H9 (cell line): ENCODE measurements around the gene WWC1. TPM values are rescaled to one million over a fixed set of nuclear protein-coding genes. Genes with fewer than 3 reads are reported as not detected.
A peak's percentile ranks its signal among the peaks of the same experiment; 100 is the strongest.
"Not testable (repeated sequence)": the region's sequence is repeated elsewhere in the genome, so short reads cannot be mapped to it uniquely, and the experiment has no call there.

Experiments
- DNase-seq: peaks from one replicate; pipeline ENCODE4 v3.0.0-alpha.2; 2017
- H2AFZ ChIP-seq: one replicate; pipeline ENCODE4 v1.6.1; 2013; ENCODE audit warnings: mild to moderate bottlenecking, low read length, control low read depth, moderate library complexity
- H2AK5ac ChIP-seq: 2 replicates; pipeline ENCODE4 v1.6.1; 2013; ENCODE audit warnings: low read length, control low read depth, mixed read lengths; ENCODE audit not compliant: insufficient read length
- H2BK120ac ChIP-seq: one replicate; pipeline ENCODE4 v1.6.1; 2013; ENCODE audit warnings: low read depth, mild to moderate bottlenecking, low read length, control low read depth, inconsistent platforms; ENCODE audit not compliant: poor library complexity, severe bottlenecking
- H2BK12ac ChIP-seq: 2 replicates; pipeline ENCODE4 v1.6.1; 2013; ENCODE audit warnings: low read length, control low read depth, mixed read lengths, low read depth; ENCODE audit not compliant: insufficient read length
- H2BK15ac ChIP-seq: 2 replicates; pipeline ENCODE4 v1.6.1; 2013; ENCODE audit warnings: low read depth, low read length, control low read depth
- H2BK20ac ChIP-seq: one replicate; pipeline ENCODE4 v1.6.1; 2013; ENCODE audit warnings: low read depth, mild to moderate bottlenecking, low read length, control low read depth, inconsistent platforms; ENCODE audit not compliant: poor library complexity, severe bottlenecking
- H2BK5ac ChIP-seq: 2 replicates; pipeline ENCODE4 v1.6.1; 2013; ENCODE audit warnings: low read length, control low read depth, mixed read lengths; ENCODE audit not compliant: insufficient read length
- H3K14ac ChIP-seq: 2 replicates; pipeline ENCODE4 v1.6.1; 2013; ENCODE audit warnings: low read length, control low read depth; ENCODE audit not compliant: insufficient read depth
- H3K18ac ChIP-seq: 2 replicates; pipeline ENCODE4 v1.6.1; 2013; ENCODE audit warnings: low read depth, mild to moderate bottlenecking, mixed read lengths, low read length, control low read depth; ENCODE audit not compliant: insufficient read length
- H3K23ac ChIP-seq: 2 replicates; pipeline ENCODE4 v1.6.1; 2013; ENCODE audit warnings: low read length, control low read depth, mixed read lengths, low read depth; ENCODE audit not compliant: insufficient read length
- H3K23me2 ChIP-seq: 2 replicates; pipeline ENCODE4 v1.6.1; 2013; ENCODE audit warnings: low read depth, mild to moderate bottlenecking, mixed read lengths, low read length, control low read depth; ENCODE audit not compliant: insufficient read length, poor library complexity, severe bottlenecking
- H3K27ac ChIP-seq: 2 replicates; pipeline ENCODE4 v1.5.1; 2013; ENCODE audit warnings: low read length, control low read depth, mixed read lengths, low read depth; ENCODE audit not compliant: insufficient read length
- H3K27me3 ChIP-seq: 2 replicates; pipeline ENCODE4 v1.6.1; 2013; ENCODE audit warnings: low read length, control low read depth, inconsistent platforms; ENCODE audit not compliant: insufficient read depth
- H3K4ac ChIP-seq: 2 replicates; pipeline ENCODE4 v1.6.1; 2013; ENCODE audit warnings: low read depth, mild to moderate bottlenecking, control low read depth, inconsistent platforms, low read length, moderate library complexity
- H3K4me1 ChIP-seq: 2 replicates; pipeline ENCODE4 v1.6.1; 2013; ENCODE audit warnings: low read length, control low read depth, inconsistent platforms; ENCODE audit not compliant: insufficient read depth
- H3K4me2 ChIP-seq: 2 replicates; pipeline ENCODE4 v1.6.1; 2013; ENCODE audit warnings: low read length, control low read depth, mixed read lengths; ENCODE audit not compliant: insufficient read length, insufficient read depth
- H3K56ac ChIP-seq: 2 replicates; pipeline ENCODE4 v1.6.1; 2013; ENCODE audit warnings: low read depth, mild to moderate bottlenecking, mixed read lengths, low read length, control low read depth; ENCODE audit not compliant: insufficient read length
- H3K79me1 ChIP-seq: 2 replicates; pipeline ENCODE4 v1.6.1; 2013; ENCODE audit warnings: low read depth, mild to moderate bottlenecking, moderate library complexity, low read length, control low read depth, inconsistent platforms; ENCODE audit not compliant: insufficient read depth, poor library complexity, severe bottlenecking
- H3K79me2 ChIP-seq: 2 replicates; pipeline ENCODE4 v1.6.1; 2013; ENCODE audit warnings: low read length, control low read depth, inconsistent platforms; ENCODE audit not compliant: insufficient read depth
- H3K9ac ChIP-seq: 2 replicates; pipeline ENCODE4 v1.6.1; 2013; ENCODE audit warnings: low read length, control low read depth, mixed read lengths; ENCODE audit not compliant: insufficient read length; ENCODE audit errors: extremely low read depth
- H3K9me3 ChIP-seq: one replicate; pipeline ENCODE4 v1.6.1; 2013; ENCODE audit warnings: low read depth, low read length, inconsistent platforms; ENCODE audit not compliant: control insufficient read depth
- H3T11ph ChIP-seq: one replicate; pipeline ENCODE4 v1.6.1; 2013; ENCODE audit warnings: mild to moderate bottlenecking, low read length, control low read depth, inconsistent platforms
- H4K20me1 ChIP-seq: one replicate; pipeline ENCODE4 v1.6.1; 2013; ENCODE audit not compliant: control insufficient read depth, insufficient read length, insufficient read depth
- H4K5ac ChIP-seq: 2 replicates; pipeline ENCODE4 v1.6.1; 2013; ENCODE audit warnings: low read depth, mild to moderate bottlenecking, mixed read lengths, low read length, control low read depth; ENCODE audit not compliant: insufficient read length
- H4K8ac ChIP-seq: replicated peaks from 2 replicates; pipeline ENCODE4 v1.6.1; 2013; ENCODE audit warnings: low read length, control low read depth, mixed read lengths, low read depth; ENCODE audit not compliant: insufficient read length
- H4K91ac ChIP-seq: 2 replicates; pipeline ENCODE4 v1.6.1; 2013; ENCODE audit warnings: low read depth, mild to moderate bottlenecking, moderate library complexity, mixed read lengths, low read length, control low read depth; ENCODE audit not compliant: insufficient read length
- H3K27ac Mint-ChIP-seq, 3 experiments: 2 replicates in 2 of 3; 3 replicates in 1 of 3; pipeline ENCODE4 v1.8.0; 2020 to 2021; ENCODE audit warnings: mixed read lengths in 3 of 3, mild to moderate bottlenecking in 1 of 3, moderate library complexity in 1 of 3
- H3K27me3 Mint-ChIP-seq: 2 replicates; pipeline ENCODE4 v1.8.0; 2021; ENCODE audit warnings: low read depth, mild to moderate bottlenecking, moderate library complexity, mixed read lengths
- H3K36me3 Mint-ChIP-seq, 3 experiments: 2 replicates in 2 of 3; 3 replicates in 1 of 3; pipeline ENCODE4 v1.8.0; 2020 to 2021; ENCODE audit warnings: low read depth in 3 of 3, mixed read lengths in 3 of 3; ENCODE audit not compliant: insufficient read depth in 1 of 3
- H3K4me1 Mint-ChIP-seq, 2 experiments: 2 replicates each; pipeline ENCODE4 v1.8.0; 2020; ENCODE audit warnings: mixed read lengths in 2 of 2
- H3K4me3 Mint-ChIP-seq, 2 experiments: 2 replicates in 1 of 2; 3 replicates in 1 of 2; pipeline ENCODE4 v1.8.0; 2020 to 2021; ENCODE audit warnings: mild to moderate bottlenecking in 2 of 2, mixed read lengths in 2 of 2, moderate library complexity in 1 of 2
- H3K9me3 Mint-ChIP-seq, 2 experiments: 2 replicates in 1 of 2; 3 replicates in 1 of 2; pipeline ENCODE4 v1.8.0; 2020; ENCODE audit warnings: mild to moderate bottlenecking in 2 of 2, mixed read lengths in 2 of 2, moderate library complexity in 1 of 2
- WGBS: extraction: QIAGEN DNeasy Blood & Tissue Kit; methylation state at CpG from one replicate; pipeline ENCODE4 v1.1.7; 2013; ENCODE audit warnings: missing lambda C conversion rate, low lambda C conversion rate, mixed read lengths; ENCODE audit not compliant: insufficient read length; ENCODE audit errors: extremely low coverage; 5-methylcytosine and 5-hydroxymethylcytosine counted together
- total RNA-seq: library from RNA; stranded (reverse); gene quantifications from 2 replicates; pipeline ENCODE4 v1.2.1, GENCODE V29; 2021
- TF ChIP-seq, protein P1 (sequence below): fragments of 200-600 bp; sonication (generic); conservative IDR thresholded peaks from 3 replicates; pipeline ENCODE4 v1.8.0; 2021; ENCODE audit warnings: antibody characterized with exemption, mild to moderate bottlenecking

WWC1 gene
- total RNA-seq, 1 experiment from 2014 or later, result 28.2 TPM

DNA sequence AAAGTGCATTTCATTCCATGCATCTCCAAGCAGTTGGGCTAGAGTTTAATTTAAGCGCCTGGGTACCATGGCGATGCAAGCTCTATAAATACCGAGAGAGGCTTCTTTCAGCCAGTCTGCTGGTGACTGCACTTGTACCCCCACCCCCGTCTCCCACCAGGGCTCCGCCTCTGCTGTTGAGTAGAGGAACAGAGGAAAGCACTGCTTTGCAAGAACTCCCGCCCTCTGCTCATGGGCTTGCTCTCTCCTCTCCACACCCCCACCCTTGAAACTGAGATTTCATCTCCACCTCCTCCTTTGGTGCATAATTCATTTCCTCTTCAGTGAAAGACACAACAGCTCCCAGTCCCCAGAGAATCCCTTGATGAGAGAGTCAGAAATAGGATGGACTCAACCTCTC is 5.1 kb upstream of the WWC1 start:
- Histone ChIP-seq H3K79me2 (no peaks in the 10 kb centered on the region), H3K14ac (no peak overlapping the region), H3K4me1 (peaks cover 4% of the 10 kb centered on the region), H3K4ac (no peak overlapping the region), H2AFZ (no peak overlapping the region), H3K9ac (no peak overlapping the region), H3K4me2 (no peak overlapping the region), H3K27me3 (no peaks in the 10 kb centered on the region), H3K9me3 (no peaks in the 10 kb centered on the region), H3K79me1 (no peaks in the 10 kb centered on the region), H2BK15ac (no peak overlapping the region), H3T11ph (no peak overlapping the region), H2AK5ac (no peak overlapping the region), H3K23ac (no peak overlapping the region), H2BK5ac (no peak overlapping the region), H4K20me1 (no peaks in the 10 kb centered on the region), H3K23me2 (peaks cover 4% of the 10 kb centered on the region), H2BK20ac (no peak overlapping the region), H3K18ac (no peak overlapping the region), H4K8ac (no peak overlapping the region), H3K27ac (no peak overlapping the region), H2BK12ac (no peak overlapping the region), H2BK120ac (no peak overlapping the region), H4K91ac (no peak overlapping the region), H4K5ac (no peak overlapping the region), H3K56ac (no peak overlapping the region)
- WGBS, result no CpG with 5 or more reads among the region's 6 CpGs
- no peaks in the 10 kb centered on the region; a peak in 1 of 5 replicates for H3K9me3 Mint-ChIP-seq
- H3K27me3 Mint-ChIP-seq, result peaks cover 34% of the 10 kb centered on the region
- DNase-seq, result peak; percentile 83
- H3K27ac Mint-ChIP-seq, result no peak overlapping the region
- H3K36me3 Mint-ChIP-seq, result no peaks in the 10 kb centered on the region
- H3K4me1 Mint-ChIP-seq, result peaks cover 37 to 51% of the 10 kb centered on the region in 2 experiments
- TF ChIP-seq, protein P1, sequence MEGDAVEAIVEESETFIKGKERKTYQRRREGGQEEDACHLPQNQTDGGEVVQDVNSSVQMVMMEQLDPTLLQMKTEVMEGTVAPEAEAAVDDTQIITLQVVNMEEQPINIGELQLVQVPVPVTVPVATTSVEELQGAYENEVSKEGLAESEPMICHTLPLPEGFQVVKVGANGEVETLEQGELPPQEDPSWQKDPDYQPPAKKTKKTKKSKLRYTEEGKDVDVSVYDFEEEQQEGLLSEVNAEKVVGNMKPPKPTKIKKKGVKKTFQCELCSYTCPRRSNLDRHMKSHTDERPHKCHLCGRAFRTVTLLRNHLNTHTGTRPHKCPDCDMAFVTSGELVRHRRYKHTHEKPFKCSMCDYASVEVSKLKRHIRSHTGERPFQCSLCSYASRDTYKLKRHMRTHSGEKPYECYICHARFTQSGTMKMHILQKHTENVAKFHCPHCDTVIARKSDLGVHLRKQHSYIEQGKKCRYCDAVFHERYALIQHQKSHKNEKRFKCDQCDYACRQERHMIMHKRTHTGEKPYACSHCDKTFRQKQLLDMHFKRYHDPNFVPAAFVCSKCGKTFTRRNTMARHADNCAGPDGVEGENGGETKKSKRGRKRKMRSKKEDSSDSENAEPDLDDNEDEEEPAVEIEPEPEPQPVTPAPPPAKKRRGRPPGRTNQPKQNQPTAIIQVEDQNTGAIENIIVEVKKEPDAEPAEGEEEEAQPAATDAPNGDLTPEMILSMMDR, result no peak
- H3K4me3 Mint-ChIP-seq, result peak overlapping the region in 1 of 2 experiments; percentile 10; a peak in 2 of 5 replicates

DNA sequence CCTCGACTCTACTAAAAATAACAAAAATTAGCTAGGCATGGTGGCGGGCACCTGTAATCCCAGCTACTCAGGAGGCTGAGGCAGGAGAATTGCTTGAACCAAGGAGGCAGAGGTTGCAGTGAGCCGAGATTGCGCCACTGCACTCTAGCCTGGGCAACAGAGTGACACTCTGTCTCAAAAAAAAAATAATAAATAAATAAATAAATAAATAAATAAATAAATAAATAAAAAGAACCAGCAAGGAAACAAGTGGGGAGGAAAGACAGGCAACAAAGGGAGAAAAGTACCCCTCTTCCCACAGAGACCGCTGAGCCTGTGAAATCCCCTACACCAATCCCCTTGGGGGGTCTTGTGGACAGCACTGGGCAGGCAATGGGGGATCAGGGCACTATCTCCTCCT is 4.6 kb upstream of the WWC1 start:
- not testable (repeated sequence) for H4K5ac ChIP-seq, H3K23me2 ChIP-seq, H3K79me2 ChIP-seq, H3K27ac Mint-ChIP-seq, H3K4me2 ChIP-seq, H4K20me1 ChIP-seq, H3K27ac ChIP-seq, DNase-seq, H3K18ac ChIP-seq, H3K9ac ChIP-seq, H2BK12ac ChIP-seq, H3K9me3 Mint-ChIP-seq, H3K56ac ChIP-seq, H2AK5ac ChIP-seq, H3K9me3 ChIP-seq, H4K8ac ChIP-seq, H3K4ac ChIP-seq, H2BK15ac ChIP-seq, H4K91ac ChIP-seq, H3K4me1 ChIP-seq, H3K23ac ChIP-seq, H3K36me3 Mint-ChIP-seq, H3K79me1 ChIP-seq, H3K14ac ChIP-seq, H3K27me3 ChIP-seq, H3T11ph ChIP-seq, H2AFZ ChIP-seq, H2BK5ac ChIP-seq, H2BK120ac ChIP-seq, H2BK20ac ChIP-seq
- H3K4me3 Mint-ChIP-seq, result peak overlapping the region in 1 of 2 experiments; percentile 10; a peak in 2 of 5 replicates
- H3K4me1 Mint-ChIP-seq, result peaks cover 35 to 48% of the 10 kb centered on the region in 2 experiments
- peaks cover 31% of the 10 kb centered on the region for H3K27me3 Mint-ChIP-seq
- no CpG with 5 or more reads among the region's 5 CpGs for WGBS
